DLD1 (cell line): ENCODE results near the gene DAGLB.
"Not testable (repeated sequence)": the region's sequence is repeated elsewhere in the genome, so short reads cannot be mapped to it uniquely, and the experiment has no call there.

Experiments used
- in situ Hi-C: cut with HindIII; loops from 2 replicates; pipeline ENCODE4 v1.10.0; 2017; ENCODE audit warnings: low sequenced_read_pairs

DAGLB gene

DNA sequence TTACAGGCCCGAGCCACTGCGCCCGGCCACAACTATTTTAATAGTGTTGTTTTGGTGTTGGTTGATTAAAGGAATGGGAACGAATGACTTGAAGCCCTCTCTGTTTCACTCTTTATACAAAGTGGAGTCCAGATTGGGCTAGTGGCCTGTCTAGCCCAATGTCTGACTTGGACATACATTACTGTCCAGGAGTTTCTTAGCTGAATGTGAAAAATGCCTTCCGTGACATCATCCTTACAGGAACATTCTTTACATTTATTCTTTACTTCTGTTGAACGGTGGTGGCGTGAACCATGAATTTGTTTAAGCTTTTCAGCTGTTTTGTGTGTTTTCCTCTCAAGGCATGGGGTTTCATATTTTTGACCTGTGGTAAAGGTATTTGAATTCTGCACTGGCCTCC, 67.9 kb downstream of the DAGLB start:
- in situ Hi-C loops = no loop called here

DNA sequence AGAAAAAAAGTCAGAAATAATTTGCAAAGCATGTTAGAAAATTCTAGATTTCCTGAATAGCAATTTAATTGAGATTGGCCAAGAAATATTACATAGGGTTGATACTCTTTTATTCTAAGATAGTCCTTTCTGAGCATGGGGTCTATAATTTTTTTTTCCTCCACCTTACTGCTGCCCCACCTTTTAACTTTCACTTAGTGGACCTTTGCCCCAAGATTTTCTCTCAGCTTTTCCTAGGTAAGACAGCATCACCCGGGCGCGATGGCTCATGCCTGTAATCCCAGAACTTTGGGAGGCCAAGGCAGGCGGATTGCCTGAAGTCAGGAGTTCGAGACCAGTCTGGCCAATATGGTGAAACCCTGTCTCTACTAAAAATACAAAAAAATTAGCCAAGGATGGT, 69.2 kb downstream of the DAGLB start:
- in situ Hi-C loops = not testable (repeated sequence)

DNA sequence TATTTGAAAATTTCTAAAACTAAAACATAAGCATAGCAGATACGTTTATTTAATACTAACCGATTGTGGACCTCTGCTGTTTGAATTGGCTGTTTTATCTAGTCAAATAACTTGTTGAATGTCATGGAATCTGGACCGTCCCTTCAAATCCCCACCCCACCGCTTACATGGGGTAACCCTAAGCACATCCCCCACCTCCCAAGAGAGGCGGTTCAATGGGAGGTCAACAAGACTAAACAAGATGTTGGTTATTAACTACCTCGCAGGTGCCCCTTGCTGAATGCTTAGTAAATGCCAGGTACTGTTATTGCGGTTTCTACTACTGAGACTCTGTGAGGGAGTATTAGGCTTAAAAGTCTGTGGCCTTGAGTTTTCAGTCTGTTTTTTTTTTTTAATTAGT, 70.9 kb downstream of the DAGLB start:
- in situ Hi-C loops = no loop called here

DNA sequence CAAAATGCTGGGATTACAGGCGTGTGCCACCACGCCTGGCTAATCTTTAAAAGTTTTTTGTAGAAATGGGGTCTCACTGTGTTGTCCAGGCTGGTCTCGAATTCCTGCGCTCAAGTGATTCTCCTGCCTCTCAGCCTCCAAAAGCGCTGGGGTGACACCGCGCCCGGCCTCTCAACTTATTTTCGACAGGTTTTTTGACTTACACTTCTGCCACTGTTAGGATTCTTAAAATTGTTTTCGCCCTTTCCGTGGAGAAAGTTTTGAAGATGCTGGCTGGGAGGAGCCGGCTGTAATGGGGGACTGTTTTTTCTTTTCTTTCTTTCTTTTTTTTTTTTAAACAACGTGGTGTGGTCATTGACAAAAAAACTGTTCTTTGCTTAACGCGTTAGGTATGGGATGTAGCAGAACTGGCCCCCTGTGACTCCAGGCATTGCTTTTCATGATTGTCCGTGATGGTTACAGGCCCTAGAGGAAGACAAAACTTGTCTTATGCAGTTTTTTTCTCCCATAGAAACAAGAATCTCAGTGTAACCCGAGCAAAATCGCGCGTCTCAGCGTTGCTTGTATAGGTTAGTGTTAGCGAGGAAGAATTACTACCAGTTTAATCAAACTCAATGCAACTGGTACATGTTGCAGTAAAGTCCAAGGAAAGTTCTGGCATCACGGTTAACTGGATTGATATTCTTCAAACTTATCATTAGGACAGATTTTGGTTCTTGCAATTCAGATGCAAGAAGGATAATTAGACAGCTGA, 72.2 kb downstream of the DAGLB start:
- in situ Hi-C loops = no loop called here

DNA sequence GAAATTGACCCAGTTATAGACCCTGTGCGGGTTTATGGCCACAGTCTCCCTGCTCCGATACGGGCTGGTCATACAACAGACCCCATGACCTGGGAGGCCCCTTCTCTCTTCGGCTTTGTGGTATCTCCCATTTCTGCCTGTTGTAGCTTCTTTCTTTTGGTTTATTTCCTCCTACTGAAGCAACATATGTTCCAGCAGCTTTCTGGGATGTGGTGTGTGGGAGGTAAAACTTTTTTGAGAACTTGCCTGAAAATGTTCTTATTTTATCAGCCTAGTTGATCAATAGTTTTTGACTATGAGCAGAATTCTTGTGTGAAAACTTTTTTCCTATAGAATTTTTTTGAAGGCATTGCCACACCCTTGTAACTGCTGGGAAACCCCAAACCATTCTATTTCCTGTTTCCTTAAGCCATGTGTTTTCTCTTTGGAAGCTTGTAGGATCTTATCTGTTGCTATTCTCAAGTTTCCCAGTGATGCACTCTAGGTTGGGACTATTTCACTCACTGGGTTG, 80.0 kb downstream of the DAGLB start:
- in situ Hi-C loops = no loop called here

DNA sequence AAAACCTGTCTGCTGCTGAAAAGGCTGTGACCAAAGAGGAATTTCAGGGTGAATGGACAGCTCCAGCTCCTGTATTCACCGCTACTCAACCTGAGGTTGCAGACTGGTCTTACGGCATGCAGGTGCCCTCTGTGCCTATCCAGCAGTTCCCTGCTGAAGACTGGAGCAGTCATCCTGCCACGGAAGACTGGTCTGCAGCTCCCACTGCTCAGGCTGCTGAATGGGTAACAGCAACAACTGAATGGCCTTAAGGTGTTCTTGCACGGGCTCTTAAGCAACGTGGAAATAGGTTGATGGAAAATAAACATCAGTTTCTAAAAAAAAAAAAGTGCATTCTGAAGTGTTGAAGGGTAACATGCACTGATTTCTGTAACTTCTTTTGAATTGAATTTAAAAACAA, 82.3 kb downstream of the DAGLB start:
- in situ Hi-C loops = no loop called here

DNA sequence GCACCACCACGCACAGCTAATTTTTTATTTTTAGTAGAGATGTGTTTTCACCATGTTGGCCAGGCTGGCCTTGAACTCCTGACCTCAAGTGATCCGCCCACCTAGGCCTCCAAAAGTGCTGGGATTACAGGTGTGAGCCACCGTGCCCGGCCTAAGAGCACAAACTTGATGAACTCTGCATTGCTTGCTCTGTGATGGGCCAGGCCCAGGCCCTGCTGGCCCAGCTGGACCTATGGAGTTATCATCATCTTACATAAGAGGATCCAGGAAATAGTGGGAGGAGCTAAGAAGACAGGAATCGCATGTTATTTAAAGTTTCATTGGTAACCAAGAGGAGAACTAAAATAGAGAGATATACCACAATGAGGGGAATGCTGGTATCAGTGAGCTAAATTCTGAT, 86.9 kb downstream of the DAGLB start:
- in situ Hi-C loops = no loop called here

DNA sequence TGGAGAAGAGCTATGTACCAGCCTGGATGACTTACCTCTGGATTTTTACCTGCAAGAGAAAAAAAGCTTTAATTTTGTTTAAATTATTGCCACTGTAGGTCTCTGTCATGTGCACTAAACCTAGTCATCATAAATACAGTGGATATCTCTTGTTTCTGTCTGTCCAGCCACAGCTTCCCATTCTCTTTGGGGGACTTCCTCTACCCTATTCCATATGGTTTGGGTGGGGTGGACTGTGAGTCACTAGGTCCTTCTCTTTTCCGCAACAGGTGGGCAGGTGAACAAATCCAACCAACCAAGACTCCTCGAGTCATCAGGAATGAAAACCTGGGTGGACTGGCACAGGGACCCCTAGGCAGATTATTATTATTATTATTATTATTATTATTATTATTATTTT, 88.0 kb downstream of the DAGLB start:
- in situ Hi-C loops = no loop called here
